ENCODE data around the gene NRSN2.
A peak's percentile ranks its signal among the peaks of the same experiment; 100 is the strongest.
"Not testable (repeated sequence)": the region's sequence is repeated elsewhere in the genome, so short reads cannot be mapped to it uniquely, and the experiment has no call there.

Gene NRSN2

GRCh38 chr20:375265-375889 lies 28.5 kb downstream of the NRSN2 start:
- DNase-seq (ENCODE audit: low read depth in 2 of 2): no peak

GRCh38 chr20:376089-376488 lies 29.2 kb downstream of the NRSN2 start:
- DNase-seq (ENCODE audit: low read depth in 2 of 2): no peak

- no peak for DNase-seq (ENCODE audit: low read depth in 2 of 2)
Observed at GRCh38 chr20:376750-377149, 29.8 kb downstream of the NRSN2 start.

- not testable (repeated sequence) for DNase-seq (ENCODE audit: low read depth in 2 of 2)
Observed at GRCh38 chr20:377578-377977, 30.7 kb downstream of the NRSN2 start.

GRCh38 chr20:378961-379336 lies 32.0 kb downstream of the NRSN2 start:
- no peak for DNase-seq (ENCODE audit: low read depth in 2 of 2)

GRCh38 chr20:380763-381580 lies 34.1 kb downstream of the NRSN2 start:
- peak; percentile 14 to 30 for DNase-seq (ENCODE audit: low read depth in 2 of 2)

GRCh38 chr20:381581-382290 lies 34.8 kb downstream of the NRSN2 start:
- DNase-seq (ENCODE audit: low read depth in 2 of 2): peak; percentile 42 to 48

- no peak for DNase-seq (ENCODE audit: low read depth in 2 of 2)
Observed at GRCh38 chr20:382291-383115, 35.6 kb downstream of the NRSN2 start.

- DNase-seq (ENCODE audit: low read depth in 2 of 2): no peak
Observed at GRCh38 chr20:383889-384288, 37.0 kb downstream of the NRSN2 start.

GRCh38 chr20:384723-385122 lies 37.8 kb downstream of the NRSN2 start:
- DNase-seq (ENCODE audit: low read depth in 2 of 2): no peak

- DNase-seq (ENCODE audit: low read depth in 2 of 2): no peak
Observed at GRCh38 chr20:385448-385847, 38.5 kb downstream of the NRSN2 start.

- DNase-seq (ENCODE audit: low read depth in 2 of 2): not testable (repeated sequence)
Observed at GRCh38 chr20:386634-387033, 39.7 kb downstream of the NRSN2 start.

GRCh38 chr20:387520-387919 lies 40.6 kb downstream of the NRSN2 start:
- DNase-seq (ENCODE audit: low read depth in 2 of 2): no peak

GRCh38 chr20:388034-388994 lies 41.4 kb downstream of the NRSN2 start:
- DNase-seq (ENCODE audit: low read depth in 2 of 2): no peak

GRCh38 chr20:389220-389619 lies 42.3 kb downstream of the NRSN2 start:
- DNase-seq (ENCODE audit: low read depth in 2 of 2): no peak

- no peak for DNase-seq (ENCODE audit: low read depth in 2 of 2)
Observed at GRCh38 chr20:391041-391711, 44.3 kb downstream of the NRSN2 start.

- not testable (repeated sequence) for DNase-seq (ENCODE audit: low read depth in 2 of 2)
Observed at GRCh38 chr20:393296-393695, 46.4 kb downstream of the NRSN2 start.

GRCh38 chr20:396252-396618 lies 49.3 kb downstream of the NRSN2 start:
- DNase-seq (ENCODE audit: low read depth in 2 of 2): no peak

- DNase-seq (ENCODE audit: low read depth in 2 of 2): no peak
Observed at GRCh38 chr20:396619-397431, 49.9 kb downstream of the NRSN2 start.

Data from stimulated activated CD8-positive, alpha-beta memory T cell treated with anti-CD3 and anti-CD28 coated beads, Interleukin-2, amount 100 ng/mL, for 1 hour (primary cell).